ENCODE data around the gene TMEM25.

GRCh38 chr11:118544647-118545010 lies 13.6 kb downstream of the TMEM25 start:
- TF ChIP-seq EZH2 (IDR thresholded peaks at IDR 0.05; ENCODE audit: borderline replicate concordance, low read depth, low read length, poor library complexity, severe bottlenecking) (no peak), CTCF (conservative IDR thresholded peaks at IDR 0.05; ENCODE audit: low read depth, low read length) (no peak)
